HCT116 (cell line): Measurements from ENCODE around the gene DNAJB1. TPM values are rescaled to one million over a fixed set of nuclear protein-coding genes. Genes with fewer than 3 reads are reported as not detected.

Experiments
- ATAC-seq: fragments of 200-7000 bp; cut with Tn5 transposase; 2 replicates; pipeline ENCODE4 v1.9.1; 2020; ENCODE audit warnings: mild to moderate bottlenecking, moderate library complexity
- BruUV-seq: library from RNA; stranded (reverse); fragments of 400-500 nt; replicated peaks from 2 replicates; lab custom pipeline; 2021; lab: Mats Ljungman, UMichigan
- CTCF ChIA-PET: fragments of 300-600 bp; sonication (Branson Sonifier 250); formaldehyde crosslinking; loops from one replicate; lab custom pipeline; 2021; ENCODE audit warnings: antibody characterized with exemption; lab: Charles Lee
- POLR2A ChIA-PET: fragments of 300-600, 350-600 bp; sonication (Branson Sonifier 250); formaldehyde crosslinking; loops from one replicate; lab custom pipeline; 2021; ENCODE audit warnings: antibody characterized with exemption; lab: Charles Lee
- RAD21 ChIA-PET, 2 experiments: fragments of 300-600 bp; sonication (Branson Sonifier 250); formaldehyde crosslinking; loops; one replicate each; lab custom pipeline; 2023; ENCODE audit warnings: low total read pairs in 2 of 2; ENCODE audit not compliant: uncharacterized antibody in 2 of 2, unreplicated experiment in 2 of 2, low non-redundant PET in 1 of 2; lab: Charles Lee
- DNase-seq: peaks from one replicate; pipeline ENCODE4 v3.0.0-alpha.2; 2010; ENCODE audit warnings: low read depth, low spot score
- H2AFZ ChIP-seq: fragments of 200-600 bp; shearing (Covaris generic), sonication (generic); 2 replicates; pipeline ENCODE4 v1.6.1; 2017; ENCODE audit warnings: low read depth, mixed run types, mixed read lengths, antibody characterized with exemption, low read length; ENCODE audit not compliant: poor library complexity, severe bottlenecking
- H3K27ac ChIP-seq: 2 replicates; pipeline ENCODE4 v1.5.1; 2012; ENCODE audit warnings: low read depth, low read length
- H3K27me3 ChIP-seq: fragments of 200-600 bp; sonication (generic); 2 replicates; pipeline ENCODE4 v1.6.1; 2016; ENCODE audit warnings: mixed run types, low read length, mixed read lengths; ENCODE audit not compliant: insufficient read depth
- H3K36me3 ChIP-seq, 2 experiments: fragments of 200-500 bp in 1 of 2; fragments of 200-600 bp in 1 of 2; sonication (Bioruptor generic) in 1 of 2; sonication (generic) in 1 of 2; 2 replicates each; pipeline versions ENCODE4 v1.5.1 to v1.6.1; 2014 to 2016; ENCODE audit warnings: low read length in 2 of 2, inconsistent platforms in 1 of 2, mixed read lengths in 1 of 2, mixed run types in 1 of 2; ENCODE audit not compliant: insufficient read depth in 2 of 2, control insufficient read depth in 1 of 2
- H3K4me1 ChIP-seq, 2 experiments: fragments of 200-600 bp in 1 of 2; sonication (generic) in 1 of 2; 2 replicates each; pipeline versions ENCODE4 v1.5.1 to v1.6.1; 2012 to 2017; ENCODE audit warnings: low read length in 2 of 2, inconsistent platforms in 1 of 2, mild to moderate bottlenecking in 1 of 2, mixed read lengths in 1 of 2, mixed run types in 1 of 2, moderate library complexity in 1 of 2; ENCODE audit not compliant: insufficient read depth in 2 of 2, control insufficient read depth in 1 of 2
- H3K4me2 ChIP-seq: fragments of 200-600 bp; sonication (generic); 2 replicates; pipeline ENCODE4 v1.6.1; 2017; ENCODE audit warnings: mixed run types, low read length, mixed read lengths
- H3K4me3 ChIP-seq, 2 experiments: fragments of 200-600 bp in 1 of 2; sonication (generic) in 1 of 2; replicated peaks in 1 of 2; 2 replicates each; pipeline ENCODE4 v1.5.1; 2011 to 2016; ENCODE audit warnings: low read length in 2 of 2, control low read depth in 1 of 2, low read depth in 1 of 2, mild to moderate bottlenecking in 1 of 2, mixed read lengths in 1 of 2, mixed run types in 1 of 2
- H3K79me2 ChIP-seq: fragments of 200-600 bp; sonication (generic); 2 replicates; pipeline ENCODE4 v1.6.1; 2017; ENCODE audit warnings: mild to moderate bottlenecking, mixed run types, low read length, moderate library complexity, mixed read lengths; ENCODE audit not compliant: insufficient read depth
- H3K9ac ChIP-seq: fragments of 200-600 bp; sonication (generic); 2 replicates; pipeline ENCODE4 v1.6.1; 2016; ENCODE audit warnings: low read length, mixed read lengths
- H3K9me2 ChIP-seq: fragments of 200-600 bp; sonication (generic), shearing (Covaris generic); 2 replicates; pipeline ENCODE4 v1.6.1; 2017; ENCODE audit warnings: mixed run types, mild to moderate bottlenecking, moderate library complexity; ENCODE audit not compliant: insufficient read depth
- H3K9me3 ChIP-seq, 2 experiments: fragments of 200-500 bp in 1 of 2; fragments of 200-600 bp in 1 of 2; sonication (Bioruptor generic) in 1 of 2; sonication (generic) in 1 of 2; 2 replicates each; pipeline ENCODE4 v1.6.1; 2014 to 2017; ENCODE audit warnings: low read length in 2 of 2, mixed read lengths in 2 of 2, inconsistent platforms in 1 of 2, low read depth in 1 of 2, mild to moderate bottlenecking in 1 of 2, mixed run types in 1 of 2, moderate library complexity in 1 of 2; ENCODE audit not compliant: control insufficient read depth in 1 of 2, insufficient read depth in 1 of 2
- H4K20me1 ChIP-seq: fragments of 200-600 bp; sonication (generic), shearing (Covaris generic); 2 replicates; pipeline ENCODE4 v1.6.1; 2017; ENCODE audit warnings: mixed run types, mild to moderate bottlenecking, moderate library complexity; ENCODE audit not compliant: insufficient read depth
- ATF3 ChIP-seq: IDR thresholded peaks from 2 replicates; pipeline ENCODE4 v1.6.1; 2012
- CBX3 ChIP-seq: IDR thresholded peaks from 2 replicates; pipeline ENCODE4 v1.6.1; 2012; ENCODE audit warnings: low read depth
- CEBPB ChIP-seq: IDR thresholded peaks from 2 replicates; pipeline ENCODE4 v1.6.1; 2012; ENCODE audit warnings: low read depth
- CTCF ChIP-seq, 3 experiments: fragments of 200-600 bp in 1 of 3; sonication (generic) in 1 of 3; IDR thresholded peaks in 2 of 3; conservative IDR thresholded peaks in 1 of 3; 2 replicates each; pipeline ENCODE4 v1.5.1; 2012 to 2017; ENCODE audit warnings: low read depth in 2 of 3, low read length in 2 of 3, antibody characterized with exemption in 1 of 3, borderline replicate concordance in 1 of 3, control low read depth in 1 of 3, mild to moderate bottlenecking in 1 of 3, mixed read lengths in 1 of 3, mixed run types in 1 of 3, moderate library complexity in 1 of 3; ENCODE audit not compliant: insufficient read depth in 1 of 3
- EGR1 ChIP-seq: IDR thresholded peaks from 2 replicates; pipeline ENCODE4 v1.6.1; 2012; ENCODE audit warnings: low read depth
- EZH2 ChIP-seq: fragments of 200-600 bp; sonication (generic); IDR thresholded peaks from 2 replicates; pipeline ENCODE4 v1.6.1; 2017; ENCODE audit warnings: antibody characterized with exemption, mixed run types
- EZH2phosphoT487 ChIP-seq: fragments of 200-600 bp; IDR thresholded peaks from 2 replicates; pipeline ENCODE4 v1.6.1; 2018; ENCODE audit warnings: antibody characterized with exemption, borderline replicate concordance
- FOSL1 ChIP-seq: IDR thresholded peaks from 2 replicates; pipeline ENCODE4 v1.6.1; 2012; ENCODE audit warnings: low read depth
- JUND ChIP-seq: IDR thresholded peaks from 2 replicates; pipeline ENCODE4 v1.6.1; 2012
- MAX ChIP-seq: IDR thresholded peaks from 2 replicates; pipeline ENCODE4 v1.6.1; 2012
- POLR2A ChIP-seq: IDR thresholded peaks from 2 replicates; pipeline ENCODE4 v1.7.0; 2011; ENCODE audit warnings: borderline replicate concordance; ENCODE audit not compliant: insufficient read depth, insufficient read length; ENCODE audit errors: extremely low read depth
- POLR2AphosphoS5 ChIP-seq: IDR thresholded peaks from 2 replicates; pipeline ENCODE4 v1.6.1; 2011; ENCODE audit warnings: mild to moderate bottlenecking, low read depth, low read length, moderate library complexity
- RAD21 ChIP-seq: IDR thresholded peaks from 2 replicates; pipeline ENCODE4 v1.6.1; 2012; ENCODE audit warnings: low read depth, mild to moderate bottlenecking
- SIN3A ChIP-seq: IDR thresholded peaks from 2 replicates; pipeline ENCODE4 v1.6.1; 2012; ENCODE audit warnings: low read depth
- SP1 ChIP-seq: IDR thresholded peaks from 2 replicates; pipeline ENCODE4 v1.6.1; 2012; ENCODE audit warnings: low read depth
- SRF ChIP-seq: IDR thresholded peaks from 2 replicates; pipeline ENCODE4 v1.6.1; 2012; ENCODE audit warnings: low read depth
- TCF7L2 ChIP-seq: IDR thresholded peaks from 2 replicates; pipeline ENCODE4 v1.7.0; 2011; ENCODE audit warnings: borderline replicate concordance, inconsistent platforms; ENCODE audit not compliant: insufficient read depth, insufficient read length; ENCODE audit errors: extremely low read depth
- YY1 ChIP-seq: IDR thresholded peaks from 2 replicates; pipeline ENCODE4 v1.6.1; 2011; ENCODE audit warnings: low read length, low read depth, moderate library complexity, mild to moderate bottlenecking; ENCODE audit not compliant: insufficient replicate concordance; ENCODE audit errors: extremely low read depth
- ZFX ChIP-seq: fragments of 450-650 bp; IDR thresholded peaks from 2 replicates; pipeline ENCODE4 v1.6.1; 2017
- ZNF274 ChIP-seq: fragments of 200-500 bp; sonication (Bioruptor generic); IDR thresholded peaks from 2 replicates; pipeline ENCODE4 v1.6.1; 2014; ENCODE audit warnings: mild to moderate bottlenecking, low read depth, low read length, inconsistent platforms
- intact Hi-C: fragments of 100-400 bp; cut with micrococcal nuclease; formaldehyde crosslinking; loops from 2 replicates; pipeline ENCODE4 v1.10.0; 2022
- total RNA-seq: library from RNA; stranded (reverse); gene quantifications from one replicate; pipeline ENCODE4 v1.2.1, GENCODE V29; 2021; ENCODE audit not compliant: unreplicated experiment

The DNAJB1 gene
- total RNA-seq, 1 experiment from 2014 or later, result 175 TPM

GRCh38 chr19:14519860-14520407, 1.7 kb upstream of the DNAJB1 start:
- Histone ChIP-seq H2AFZ (no peak overlapping the region), H3K4me1 (peaks cover 48 to 69% of the 10 kb centered on the region in 2 experiments), H4K20me1 (peaks cover 28% of the 10 kb centered on the region; the same call in 1 of the 2 replicates), H3K79me2 (peaks cover 32% of the 10 kb centered on the region), H3K9me2 (no peaks in the 10 kb centered on the region), H3K36me3 (peaks cover 4 to 24% of the 10 kb centered on the region in 2 experiments; a peak in 2 of 4 replicates), H3K4me2 (peak overlapping the region; percentile 87), H3K27ac (peak overlapping the region; percentile 97), H3K9me3 (no peaks in the 10 kb centered on the region), H3K9ac (peak overlapping the region; percentile 66), H3K27me3 (no peaks in the 10 kb centered on the region), H3K4me3 (peak overlapping the region in 1 of 2 experiments; percentile 13; a peak in 1 of 4 replicates)
- intact Hi-C loops, result no loop called here
- DNase-seq (peak; percentile 96), ATAC-seq (peak; percentile 54)
- CTCF ChIA-PET, result interaction anchor here (1.2 kb wide), 1 partner anchor 14 kb away, joined by 3 read pairs; no protein-coding TSS in a partner anchor
- no TSS peak for BruUV-seq
- POLR2A ChIA-PET, result interaction anchor here (0.6 to 4.7 kb wide), 7 partner anchors 9 to 53 kb away, joined by 3 to 112 read pairs (median 3); partner anchors contain the start of gene TECR
- RAD21 ChIA-PET, result interaction anchor here in 1 of 2 experiments (0.5 kb wide), 1 partner anchor 52 kb away, joined by 5 read pairs; the partner anchor contains the start of gene NDUFB7
- TF ChIP-seq CEBPB (no peak), MAX (peak; percentile 85), SP1 (peak; percentile 96), POLR2A (no peak), ZFX (peak; percentile 42), EZH2phosphoT487 (no peak), FOSL1 (peak; percentile 92), CTCF (IDR thresholded peaks at IDR 0.05 in 2 of 3, conservative IDR thresholded peaks at IDR 0.05 in 1 of 3; ENCODE audit: borderline replicate concordance in 1 of 3, insufficient read depth in 1 of 3, low read depth in 2 of 3, low read length in 2 of 3) (no peak), SIN3A (peak; percentile 91), EZH2 (no peak), TCF7L2 (peak; percentile 86), JUND (peak; percentile 96), ATF3 (no peak), EGR1 (no peak), POLR2AphosphoS5 (peak; percentile 69; the same call in 1 of the 2 replicates), RAD21 (no peak; the same call in 1 of the 2 replicates), YY1 (peak; percentile 10), SRF (no peak), ZNF274 (no peak), CBX3 (peak; percentile 87)
